Astrocyte (in vitro differentiated cells and primary cell): Measurements from ENCODE around the gene AATK. TPM values are rescaled to one million over a fixed set of nuclear protein-coding genes. Genes with fewer than 3 reads are reported as not detected.

Experiments used
- DNase-seq: peaks from one replicate; pipeline ENCODE4 v3.0.0-alpha.2; 2010; ENCODE audit warnings: low read depth
- FAIRE-seq: peaks from 2 replicates; lab custom pipeline; 2011; peaks lifted over from hg19 to GRCh38; lab: Jason Lieb, UNC
- H2AFZ ChIP-seq: 2 replicates; pipeline ENCODE4 v1.6.0; 2012; ENCODE audit warnings: low read depth, low read length, inconsistent platforms
- H3K27ac ChIP-seq: 2 replicates; pipeline ENCODE4 v1.5.1; 2011; ENCODE audit warnings: low read depth, low read length, inconsistent platforms
- H3K27me3 ChIP-seq: 2 replicates; pipeline ENCODE4 v1.6.0; 2011; ENCODE audit warnings: low read length, inconsistent platforms; ENCODE audit not compliant: insufficient read depth
- H3K36me3 ChIP-seq: 2 replicates; pipeline ENCODE4 v1.5.1; 2011; ENCODE audit warnings: low read length, inconsistent platforms; ENCODE audit not compliant: insufficient read depth
- H3K4me1 ChIP-seq: 2 replicates; pipeline ENCODE4 v1.5.1; 2011; ENCODE audit warnings: low read length, inconsistent platforms; ENCODE audit not compliant: insufficient read depth
- H3K4me2 ChIP-seq: 2 replicates; pipeline ENCODE4 v1.6.0; 2012; ENCODE audit warnings: low read length, inconsistent platforms
- H3K4me3 ChIP-seq: 2 replicates; pipeline ENCODE4 v1.5.1; 2011; ENCODE audit warnings: low read depth, mild to moderate bottlenecking, low read length, inconsistent platforms; ENCODE audit not compliant: insufficient read depth
- H3K79me2 ChIP-seq: 2 replicates; pipeline ENCODE4 v1.6.0; 2012; ENCODE audit warnings: mild to moderate bottlenecking, low read length, inconsistent platforms; ENCODE audit not compliant: insufficient read depth
- H3K9ac ChIP-seq: 2 replicates; pipeline ENCODE4 v1.6.0; 2012; ENCODE audit warnings: mild to moderate bottlenecking, low read length, inconsistent platforms
- H3K9me3 ChIP-seq: 2 replicates; pipeline ENCODE4 v1.5.1; 2012; ENCODE audit warnings: low read depth, mild to moderate bottlenecking, low read length, inconsistent platforms; ENCODE audit not compliant: insufficient read depth
- H4K20me1 ChIP-seq: 2 replicates; pipeline ENCODE4 v1.6.0; 2012; ENCODE audit warnings: low read length, inconsistent platforms; ENCODE audit not compliant: insufficient read depth
- H3K27ac Mint-ChIP-seq: one replicate; pipeline ENCODE4 v1.8.0; 2021; ENCODE audit warnings: mild to moderate bottlenecking, mixed read lengths; ENCODE audit not compliant: unreplicated experiment
- H3K27me3 Mint-ChIP-seq: one replicate; pipeline ENCODE4 v1.8.0; 2021; ENCODE audit warnings: low read depth, mixed read lengths; ENCODE audit not compliant: unreplicated experiment
- H3K36me3 Mint-ChIP-seq: one replicate; pipeline ENCODE4 v1.8.0; 2021; ENCODE audit warnings: low read depth, mixed read lengths; ENCODE audit not compliant: unreplicated experiment
- H3K4me1 Mint-ChIP-seq: one replicate; pipeline ENCODE4 v1.8.0; 2021; ENCODE audit warnings: low read depth, mixed read lengths; ENCODE audit not compliant: unreplicated experiment
- H3K4me3 Mint-ChIP-seq: one replicate; pipeline ENCODE4 v1.8.0; 2021; ENCODE audit warnings: mild to moderate bottlenecking, moderate library complexity, mixed read lengths; ENCODE audit not compliant: unreplicated experiment
- H3K9me3 Mint-ChIP-seq: one replicate; pipeline ENCODE4 v1.8.0; 2021; ENCODE audit warnings: mild to moderate bottlenecking, mixed read lengths; ENCODE audit not compliant: unreplicated experiment
- CTCF ChIP-seq: IDR thresholded peaks from 2 replicates; pipeline ENCODE4 v1.5.1; 2011; ENCODE audit warnings: low read depth, mild to moderate bottlenecking, inconsistent platforms, low read length, moderate library complexity; ENCODE audit not compliant: insufficient read depth
- EZH2 ChIP-seq: IDR thresholded peaks from 2 replicates; pipeline ENCODE4 v1.6.1; 2012; ENCODE audit warnings: mild to moderate bottlenecking, low read length, inconsistent platforms; ENCODE audit not compliant: insufficient read depth
- total RNA-seq: library from RNA; stranded (reverse); gene quantifications from 2 replicates; pipeline ENCODE4 v1.2.1, GENCODE V29; 2021

AATK gene
- total RNA-seq, 1 donor from 2014 or later, result 0.54 TPM

- no peak overlapping the region for H3K27ac ChIP-seq
- no peak overlapping the region for H3K27ac Mint-ChIP-seq
- DNase-seq (no peak), FAIRE-seq (no peak)
- no peak overlapping the region for H3K4me3 ChIP-seq
- no peaks in the 10 kb centered on the region for H3K4me1 ChIP-seq
- TF ChIP-seq EZH2 (no peak), CTCF (no peak)
- H3K4me2 ChIP-seq, result no peak overlapping the region
- peaks cover 2% of the 10 kb centered on the region for H3K9me3 Mint-ChIP-seq
- H3K9me3 ChIP-seq, result peaks cover 3% of the 10 kb centered on the region
- H3K36me3 ChIP-seq, result no peaks in the 10 kb centered on the region
- H3K4me1 Mint-ChIP-seq, result no peaks in the 10 kb centered on the region
- H3K79me2 ChIP-seq, result no peaks in the 10 kb centered on the region
- H3K9ac ChIP-seq, result no peak overlapping the region
- no peaks in the 10 kb centered on the region for H3K27me3 ChIP-seq
- no peak overlapping the region for H2AFZ ChIP-seq
- no peak overlapping the region for H3K4me3 Mint-ChIP-seq
- H4K20me1 ChIP-seq, result peaks cover 4% of the 10 kb centered on the region
- peaks cover 11% of the 10 kb centered on the region for H3K27me3 Mint-ChIP-seq
- no peaks in the 10 kb centered on the region for H3K36me3 Mint-ChIP-seq
These were observed 28.8 kb downstream of the AATK start for GRCh38 chr17:81137248-81137647.

GRCh38 chr17:81136366-81136765 is 29.7 kb downstream of the AATK start:
- TF ChIP-seq EZH2 (no peak), CTCF (no peak)
- DNase-seq (no peak), FAIRE-seq (no peak)
- H3K36me3 ChIP-seq, result no peaks in the 10 kb centered on the region
- no peak overlapping the region for H2AFZ ChIP-seq
- H3K27ac ChIP-seq, result no peak overlapping the region
- no peak overlapping the region for H3K4me2 ChIP-seq
- no peak overlapping the region for H3K4me3 ChIP-seq
- no peaks in the 10 kb centered on the region for H3K4me1 Mint-ChIP-seq
- no peak overlapping the region for H3K4me3 Mint-ChIP-seq
- H3K27me3 Mint-ChIP-seq, result peaks cover 7% of the 10 kb centered on the region
- H4K20me1 ChIP-seq, result peaks cover 4% of the 10 kb centered on the region
- H3K9ac ChIP-seq, result no peak overlapping the region
- peaks cover 3% of the 10 kb centered on the region for H3K9me3 ChIP-seq
- H3K4me1 ChIP-seq, result no peaks in the 10 kb centered on the region
- no peaks in the 10 kb centered on the region for H3K79me2 ChIP-seq
- H3K27me3 ChIP-seq, result no peaks in the 10 kb centered on the region
- H3K9me3 Mint-ChIP-seq, result peaks cover 2% of the 10 kb centered on the region
- no peak overlapping the region for H3K27ac Mint-ChIP-seq
- H3K36me3 Mint-ChIP-seq, result no peaks in the 10 kb centered on the region

- H3K9ac ChIP-seq, result no peak overlapping the region
- peaks cover 2% of the 10 kb centered on the region for H3K9me3 Mint-ChIP-seq
- no peaks in the 10 kb centered on the region for H3K4me1 ChIP-seq
- TF ChIP-seq EZH2 (no peak), CTCF (no peak)
- no peak overlapping the region for H3K4me2 ChIP-seq
- no peak overlapping the region for H3K27ac Mint-ChIP-seq
- no peaks in the 10 kb centered on the region for H3K27me3 ChIP-seq
- peaks cover 3% of the 10 kb centered on the region for H3K9me3 ChIP-seq
- H3K36me3 Mint-ChIP-seq, result no peaks in the 10 kb centered on the region
- peaks cover 4% of the 10 kb centered on the region for H4K20me1 ChIP-seq
- H2AFZ ChIP-seq, result no peak overlapping the region
- FAIRE-seq, result no peak
- no peak overlapping the region for H3K27ac ChIP-seq
- peaks cover 7% of the 10 kb centered on the region for H3K27me3 Mint-ChIP-seq
- H3K4me3 ChIP-seq, result no peak overlapping the region
- H3K4me1 Mint-ChIP-seq, result no peaks in the 10 kb centered on the region
- no peaks in the 10 kb centered on the region for H3K36me3 ChIP-seq
- H3K79me2 ChIP-seq, result no peaks in the 10 kb centered on the region
- DNase-seq, result no peak
- no peak overlapping the region for H3K4me3 Mint-ChIP-seq
These were observed 30.3 kb downstream of the AATK start for GRCh38 chr17:81135505-81136278.
